Measurements from ENCODE around the gene KRT77. TPM values are rescaled to one million over a fixed set of nuclear protein-coding genes. Genes with fewer than 3 reads are reported as not detected.

Gene KRT77
- total RNA-seq, 2 experiments from 2014 or later = not detected

DNA sequence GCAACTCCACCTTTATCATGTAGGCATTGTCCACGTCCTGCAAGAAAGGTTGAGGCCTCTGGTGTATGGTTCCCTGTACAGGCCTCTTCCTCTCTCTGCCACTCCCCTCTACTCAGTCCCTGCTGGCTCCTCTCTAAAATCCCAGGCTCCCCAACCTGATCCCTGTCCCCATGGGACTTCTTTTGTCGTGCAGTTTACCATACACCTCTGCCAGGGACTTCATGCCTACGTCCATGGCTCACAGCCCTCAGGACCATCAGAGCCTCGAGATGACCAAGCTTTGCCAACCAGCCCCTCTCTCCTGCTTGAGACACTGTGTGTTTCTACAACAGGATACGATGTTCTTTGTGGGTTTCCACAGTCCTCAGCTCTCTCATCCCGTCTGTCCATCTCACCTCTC, 54.3 kb downstream of the KRT77 start:
- BruUV-seq (replicated peaks) = no TSS peak
- intact Hi-C loops (cut with micrococcal nuclease; ENCODE audit: unreplicated experiment) = no loop called here
- Histone ChIP-seq H3K4me2 (ENCODE audit: low read length) (no peak overlapping the region), H3K79me2 (ENCODE audit: insufficient read depth, low read depth, low read length) (no peaks in the 10 kb centered on the region), H3K9me2 (ENCODE audit: insufficient read depth, low read length) (no peaks in the 10 kb centered on the region), H2AFZ (ENCODE audit: low read length) (no peak overlapping the region), H3K4me1 (ENCODE audit: insufficient read depth, low read length, poor library complexity, severe bottlenecking) (no peaks in the 10 kb centered on the region), H3K4me3 (ENCODE audit: low read depth, low read length, poor library complexity, severe bottlenecking) (no peak overlapping the region), H3K36me3 (ENCODE audit: insufficient read depth, low read length) (no peaks in the 10 kb centered on the region), H3K9me3 (ENCODE audit: low read length) (no peaks in the 10 kb centered on the region), H3K27ac (ENCODE audit: low read depth, low read length, poor library complexity, severe bottlenecking) (no peak overlapping the region), H4K20me1 (ENCODE audit: insufficient read depth, low read length) (no peaks in the 10 kb centered on the region)
- POLR2A ChIA-PET = no interaction called here
- no peak for DNase-seq (ENCODE audit: low spot score)
- CTCF ChIA-PET (ENCODE audit: unreplicated experiment) = no interaction called here
- TF ChIP-seq, protein P1, sequence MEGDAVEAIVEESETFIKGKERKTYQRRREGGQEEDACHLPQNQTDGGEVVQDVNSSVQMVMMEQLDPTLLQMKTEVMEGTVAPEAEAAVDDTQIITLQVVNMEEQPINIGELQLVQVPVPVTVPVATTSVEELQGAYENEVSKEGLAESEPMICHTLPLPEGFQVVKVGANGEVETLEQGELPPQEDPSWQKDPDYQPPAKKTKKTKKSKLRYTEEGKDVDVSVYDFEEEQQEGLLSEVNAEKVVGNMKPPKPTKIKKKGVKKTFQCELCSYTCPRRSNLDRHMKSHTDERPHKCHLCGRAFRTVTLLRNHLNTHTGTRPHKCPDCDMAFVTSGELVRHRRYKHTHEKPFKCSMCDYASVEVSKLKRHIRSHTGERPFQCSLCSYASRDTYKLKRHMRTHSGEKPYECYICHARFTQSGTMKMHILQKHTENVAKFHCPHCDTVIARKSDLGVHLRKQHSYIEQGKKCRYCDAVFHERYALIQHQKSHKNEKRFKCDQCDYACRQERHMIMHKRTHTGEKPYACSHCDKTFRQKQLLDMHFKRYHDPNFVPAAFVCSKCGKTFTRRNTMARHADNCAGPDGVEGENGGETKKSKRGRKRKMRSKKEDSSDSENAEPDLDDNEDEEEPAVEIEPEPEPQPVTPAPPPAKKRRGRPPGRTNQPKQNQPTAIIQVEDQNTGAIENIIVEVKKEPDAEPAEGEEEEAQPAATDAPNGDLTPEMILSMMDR (conservative IDR thresholded peaks at IDR 0.05; ENCODE audit: low read length) = no peak
- TF ChIP-seq EZH2phosphoT487 (IDR thresholded peaks at IDR 0.05; ENCODE audit: borderline replicate concordance, low read depth, low read length) = no peak

DNA sequence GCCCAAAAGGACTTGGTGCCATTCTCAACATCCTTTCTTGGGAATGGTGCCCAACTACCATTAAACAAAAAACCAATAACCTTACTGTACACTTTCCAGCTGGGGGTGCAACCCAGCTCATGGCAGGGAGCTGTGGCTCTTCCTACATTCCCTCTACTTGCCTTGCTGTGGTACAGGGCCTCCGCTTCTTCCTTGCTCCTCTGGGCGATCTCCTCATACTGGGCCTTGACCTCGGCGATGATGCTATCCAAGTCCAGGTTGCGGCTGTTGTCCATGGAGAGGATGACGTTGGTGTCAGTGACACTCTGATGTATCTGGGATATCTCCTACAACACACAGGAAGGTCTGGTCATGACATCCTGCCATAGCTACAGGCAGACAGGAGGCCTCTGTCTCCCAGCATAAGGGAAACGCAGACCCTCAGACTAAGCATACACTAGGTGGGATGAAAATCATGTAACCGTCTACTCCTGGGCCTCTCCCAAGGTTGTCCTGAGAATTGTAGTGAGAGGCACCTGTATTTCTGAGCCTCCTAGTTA, 55.2 kb downstream of the KRT77 start:
- no peak overlapping the region for H3K4me3 ChIP-seq (ENCODE audit: low read depth, low read length, poor library complexity, severe bottlenecking)
- no peak overlapping the region for H3K4me2 ChIP-seq (ENCODE audit: low read length)
- H4K20me1 ChIP-seq (ENCODE audit: insufficient read depth, low read length) = no peaks in the 10 kb centered on the region
- no peaks in the 10 kb centered on the region for H3K36me3 ChIP-seq (ENCODE audit: insufficient read depth, low read length)
- H3K27ac ChIP-seq (ENCODE audit: low read depth, low read length, poor library complexity, severe bottlenecking) = no peak overlapping the region
- no peak overlapping the region for H2AFZ ChIP-seq (ENCODE audit: low read length)
- no peaks in the 10 kb centered on the region for H3K79me2 ChIP-seq (ENCODE audit: insufficient read depth, low read depth, low read length)
- CTCF ChIA-PET (ENCODE audit: unreplicated experiment) = no interaction called here
- DNase-seq (ENCODE audit: low spot score) = no peak
- TF ChIP-seq, protein P1 (conservative IDR thresholded peaks at IDR 0.05; ENCODE audit: low read length) = no peak
- TF ChIP-seq EZH2phosphoT487 (IDR thresholded peaks at IDR 0.05; ENCODE audit: borderline replicate concordance, low read depth, low read length) = no peak
- POLR2A ChIA-PET = no interaction called here
- no TSS peak for BruUV-seq (replicated peaks)
- no peaks in the 10 kb centered on the region for H3K9me2 ChIP-seq (ENCODE audit: insufficient read depth, low read length)
- intact Hi-C loops (cut with micrococcal nuclease; ENCODE audit: unreplicated experiment) = no loop called here
- H3K9me3 ChIP-seq (ENCODE audit: low read length) = no peaks in the 10 kb centered on the region
- no peaks in the 10 kb centered on the region for H3K4me1 ChIP-seq (ENCODE audit: insufficient read depth, low read length, poor library complexity, severe bottlenecking)

DNA sequence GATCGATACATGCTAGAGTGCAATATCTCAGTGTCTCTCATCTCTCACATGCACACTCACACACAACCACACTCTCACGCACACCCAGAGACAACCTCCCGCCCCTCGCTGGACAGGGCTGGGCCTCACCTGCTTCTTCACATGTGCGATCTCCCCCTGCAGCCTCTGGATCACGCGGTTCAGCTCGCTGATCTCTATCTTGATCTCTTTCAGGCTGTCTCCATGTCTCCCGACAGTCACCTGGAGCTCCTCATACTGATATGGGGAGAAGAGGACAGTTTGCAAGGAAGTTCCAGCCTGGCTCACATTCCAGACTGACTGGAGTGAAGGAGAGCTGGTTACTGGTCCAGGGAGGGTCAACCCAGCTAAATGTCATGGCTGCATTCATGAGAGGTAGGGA, 55.7 kb downstream of the KRT77 start:
- Histone ChIP-seq H3K4me3 (ENCODE audit: low read depth, low read length, poor library complexity, severe bottlenecking) (no peak overlapping the region), H4K20me1 (ENCODE audit: insufficient read depth, low read length) (no peaks in the 10 kb centered on the region), H3K36me3 (ENCODE audit: insufficient read depth, low read length) (no peaks in the 10 kb centered on the region), H3K4me1 (ENCODE audit: insufficient read depth, low read length, poor library complexity, severe bottlenecking) (no peaks in the 10 kb centered on the region), H3K9me3 (ENCODE audit: low read length) (no peaks in the 10 kb centered on the region), H3K9me2 (ENCODE audit: insufficient read depth, low read length) (no peaks in the 10 kb centered on the region), H3K27ac (ENCODE audit: low read depth, low read length, poor library complexity, severe bottlenecking) (no peak overlapping the region), H2AFZ (ENCODE audit: low read length) (no peak overlapping the region), H3K4me2 (ENCODE audit: low read length) (no peak overlapping the region), H3K79me2 (ENCODE audit: insufficient read depth, low read depth, low read length) (no peaks in the 10 kb centered on the region)
- TF ChIP-seq EZH2phosphoT487 (IDR thresholded peaks at IDR 0.05; ENCODE audit: borderline replicate concordance, low read depth, low read length) = no peak
- TF ChIP-seq, protein P1 (conservative IDR thresholded peaks at IDR 0.05; ENCODE audit: low read length) = no peak
- intact Hi-C loops (cut with micrococcal nuclease; ENCODE audit: unreplicated experiment) = no loop called here
- DNase-seq (ENCODE audit: low spot score) = no peak
- ChIA-PET POLR2A (interaction anchor here (0.5 kb wide), 1 partner anchor 1428 kb away, joined by 5 read pairs; no protein-coding TSS in a partner anchor), CTCF (ENCODE audit: unreplicated experiment) (no interaction called here)
- no TSS peak for BruUV-seq (replicated peaks)

All from OCI-LY7 (cell line).